GM20000 (cell line): ENCODE results near the gene MICAL2.

Experiments used
- DNase-seq: peaks from one replicate; pipeline ENCODE4 v3.0.0; 2012; ENCODE audit warnings: low spot score
- CTCF ChIP-seq: IDR thresholded peaks from 2 replicates; pipeline ENCODE4 v1.5.1; 2012; ENCODE audit warnings: mild to moderate bottlenecking, control low read depth; ENCODE audit errors: extremely low read depth, missing control alignments

The MICAL2 gene

GRCh38 chr11:12172493-12173013 lies 62.2 kb downstream of the MICAL2 start:
- no peak for DNase-seq
- no peak for TF ChIP-seq CTCF

GRCh38 chr11:12173111-12173510 lies 62.7 kb downstream of the MICAL2 start:
- no peak for DNase-seq

GRCh38 chr11:12174128-12174476 lies 63.7 kb downstream of the MICAL2 start:
- TF ChIP-seq CTCF, result no peak
- no peak for DNase-seq

More at GRCh38 chr11:12173111-12173510, 62.7 kb downstream of the MICAL2 start:
- TF ChIP-seq CTCF, result no peak

- DNase-seq, result peak; percentile 56
These were observed 64.2 kb downstream of the MICAL2 start for GRCh38 chr11:12174477-12175143.

GRCh38 chr11:12175694-12176241 lies 65.4 kb downstream of the MICAL2 start:
- no peak for DNase-seq
- TF ChIP-seq CTCF, result no peak

More at GRCh38 chr11:12174477-12175143, 64.2 kb downstream of the MICAL2 start:
- TF ChIP-seq CTCF, result no peak

- DNase-seq, result no peak
- no peak for TF ChIP-seq CTCF
These were observed 66.0 kb downstream of the MICAL2 start for GRCh38 chr11:12176410-12176809.

- DNase-seq, result no peak
- TF ChIP-seq CTCF, result no peak
These were observed 67.4 kb downstream of the MICAL2 start for GRCh38 chr11:12177739-12178338.
